Measurements from ENCODE around the gene FADS1.
A peak's percentile ranks its signal among the peaks of the same experiment; 100 is the strongest.

Gene FADS1

GRCh38 chr11:61820174-61820573 lies 3.4 kb upstream of the FADS1 start:
- DNase-seq: no peak

GRCh38 chr11:61817471-61818202 lies 834 bp upstream of the FADS1 start:
- no peak for DNase-seq

DNA sequence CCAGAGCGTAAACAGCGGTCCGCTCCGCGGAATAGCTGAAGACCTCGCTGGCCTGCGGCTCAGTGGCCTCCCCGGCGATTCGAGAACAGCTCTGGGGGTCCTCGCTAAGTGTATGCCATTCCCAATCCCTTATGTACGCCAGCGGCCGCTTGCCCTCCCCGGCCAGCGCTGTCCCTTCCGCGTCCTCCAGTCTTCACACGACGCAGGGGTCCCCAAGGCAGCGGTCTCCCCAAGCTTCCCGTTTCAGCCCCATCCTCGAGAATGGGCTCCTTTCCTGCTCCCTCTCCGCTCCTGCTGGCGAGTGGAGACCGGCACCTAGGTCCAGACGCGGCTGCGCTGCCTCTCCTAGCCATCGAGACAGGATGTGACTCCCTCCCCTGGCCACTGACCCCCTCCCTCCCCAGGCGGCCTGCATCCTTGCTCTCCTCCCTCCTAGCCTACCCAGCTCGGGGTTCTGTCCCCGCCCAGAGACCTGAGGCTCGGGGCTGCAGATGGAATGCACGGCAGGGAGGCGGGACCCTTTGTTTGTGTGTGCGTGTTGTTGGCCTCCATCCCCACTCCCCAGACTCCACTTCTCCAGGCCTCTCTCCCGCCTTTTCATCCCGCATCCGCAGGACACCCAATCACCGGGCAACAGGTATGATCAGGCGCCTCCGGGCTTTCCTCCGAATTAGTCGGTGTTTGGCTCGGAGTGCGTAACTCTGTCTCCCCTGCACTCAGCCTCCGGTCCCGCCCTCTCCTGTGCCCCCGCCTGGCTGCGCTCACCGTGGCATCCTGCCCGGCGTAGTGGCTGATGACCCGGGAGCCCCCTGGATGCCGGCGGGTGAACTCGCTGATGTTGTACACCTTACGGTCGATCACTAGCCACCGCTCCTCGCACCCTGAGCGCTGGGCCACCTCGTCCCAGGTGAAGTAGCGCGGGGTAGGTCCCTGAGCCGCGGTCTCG lies 740 bp downstream of the FADS1 start:
- DNase-seq: peak; percentile 78

GRCh38 chr11:61814958-61815789 lies 1.6 kb downstream of the FADS1 start:
- DNase-seq: peak; percentile 91

GRCh38 chr11:61814247-61814957 lies 2.4 kb downstream of the FADS1 start:
- DNase-seq: no peak

DNA sequence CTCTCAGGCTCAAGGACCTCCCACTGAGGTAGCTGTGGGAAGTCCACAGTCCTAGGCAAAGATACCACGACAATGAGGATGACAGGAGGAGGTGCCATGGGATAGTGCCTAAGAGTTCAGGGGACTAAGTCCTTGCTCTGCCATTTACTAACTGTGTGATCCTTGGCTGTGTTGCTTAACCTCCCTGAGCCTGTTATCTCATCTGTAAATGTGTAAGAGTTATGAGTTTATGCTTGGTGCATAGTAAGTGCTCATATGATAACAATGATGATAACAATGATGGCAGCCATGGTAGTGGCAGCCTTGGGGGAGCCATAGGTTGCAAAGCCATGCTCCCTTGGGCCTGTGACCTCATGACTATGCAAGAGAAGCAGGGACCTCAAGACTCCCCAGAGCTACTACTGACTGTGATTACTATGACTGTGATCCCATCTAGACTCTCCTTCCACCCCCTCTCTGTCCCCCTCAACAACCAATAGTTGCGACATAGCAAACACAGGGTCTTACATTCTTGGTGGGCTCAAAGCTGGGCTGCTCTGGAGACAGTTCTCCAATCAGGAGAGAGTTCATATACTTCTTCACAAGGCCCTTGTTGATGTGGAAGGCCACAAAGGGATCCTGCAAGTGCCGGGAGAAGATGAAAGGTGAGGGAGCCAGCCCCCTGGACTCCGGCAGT lies 3.9 kb downstream of the FADS1 start:
- no peak for DNase-seq

DNA sequence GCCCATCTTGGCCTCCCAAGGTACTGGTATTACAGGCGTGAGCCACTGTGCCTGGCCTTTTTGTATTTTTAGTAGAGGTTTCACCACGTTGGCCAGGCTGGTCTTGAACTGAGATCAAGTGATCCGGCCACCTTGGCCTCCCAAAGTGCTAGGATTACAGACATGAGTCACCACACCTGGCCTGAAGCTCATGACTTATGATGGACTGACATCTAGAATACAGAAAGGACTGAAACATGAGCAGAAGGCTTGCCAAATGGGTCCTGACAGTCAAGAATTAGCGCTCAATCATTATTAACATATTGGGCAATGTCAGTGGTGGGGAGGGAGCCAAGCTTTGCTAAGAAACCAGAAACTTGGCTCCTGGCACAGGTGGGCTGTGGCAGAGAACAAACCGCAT lies 5.0 kb downstream of the FADS1 start:
- no peak for DNase-seq

- no peak for DNase-seq
Measured at GRCh38 chr11:61810671-61811175, 6.1 kb downstream of the FADS1 start.

GRCh38 chr11:61806785-61807184 lies 10.0 kb downstream of the FADS1 start:
- DNase-seq: no peak

GRCh38 chr11:61805146-61805545 lies 11.7 kb downstream of the FADS1 start:
- no peak for DNase-seq

DNA sequence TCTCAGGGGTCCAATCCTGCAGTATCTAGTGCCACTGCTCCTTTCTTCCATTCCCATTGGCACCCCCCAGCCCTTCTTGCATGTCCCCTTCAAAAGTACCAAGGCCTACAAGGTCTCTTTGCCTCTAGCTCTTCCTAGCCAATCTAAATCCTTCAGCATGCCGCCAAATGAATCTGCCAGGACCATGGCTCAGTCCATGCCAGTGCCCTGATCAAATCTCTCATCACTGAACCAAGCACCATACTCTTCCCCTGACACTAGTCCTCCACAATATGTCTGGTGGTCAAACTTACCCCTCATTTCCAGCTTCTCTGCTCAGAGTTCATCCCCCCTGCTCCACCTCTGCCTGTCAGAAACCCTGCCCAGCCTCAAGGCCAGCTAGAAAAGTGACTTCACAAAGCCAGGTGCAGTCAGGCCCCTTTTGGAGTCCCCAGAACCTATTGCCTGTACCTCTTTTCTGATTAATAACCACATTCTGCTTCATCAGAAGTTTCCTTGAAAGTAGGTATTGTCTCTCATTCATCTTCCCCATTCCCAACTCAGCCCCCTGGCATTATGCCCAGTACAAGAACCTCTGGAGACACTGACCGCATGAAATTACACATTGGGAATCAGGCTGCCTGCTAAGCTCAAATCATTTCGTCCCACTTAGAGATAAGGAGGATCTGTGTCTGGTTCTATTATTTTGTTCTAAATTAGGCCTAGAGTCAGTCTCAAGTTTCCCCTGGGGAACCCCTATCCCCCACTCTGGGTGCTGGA lies 12.7 kb downstream of the FADS1 start:
- DNase-seq: no peak

DNA sequence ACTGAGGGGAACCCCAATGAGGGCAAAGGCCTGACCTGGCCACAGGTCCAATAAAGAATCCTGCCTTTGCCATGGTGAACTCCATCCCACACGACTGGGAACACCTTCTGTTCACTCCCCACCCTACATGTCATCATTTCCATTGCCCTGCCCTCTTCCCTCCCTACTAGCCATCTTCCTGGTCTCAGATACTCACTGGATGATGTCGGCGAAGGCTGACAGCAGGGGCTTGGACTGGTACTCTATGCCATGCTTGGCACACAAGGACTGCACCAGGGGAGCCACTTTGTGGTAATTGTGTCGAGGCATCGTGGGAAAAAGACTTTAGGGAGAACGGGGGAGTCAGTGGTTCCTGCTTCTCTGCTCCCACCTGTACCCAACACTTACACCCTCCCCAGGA lies 14.2 kb downstream of the FADS1 start:
- no peak for DNase-seq

DNA sequence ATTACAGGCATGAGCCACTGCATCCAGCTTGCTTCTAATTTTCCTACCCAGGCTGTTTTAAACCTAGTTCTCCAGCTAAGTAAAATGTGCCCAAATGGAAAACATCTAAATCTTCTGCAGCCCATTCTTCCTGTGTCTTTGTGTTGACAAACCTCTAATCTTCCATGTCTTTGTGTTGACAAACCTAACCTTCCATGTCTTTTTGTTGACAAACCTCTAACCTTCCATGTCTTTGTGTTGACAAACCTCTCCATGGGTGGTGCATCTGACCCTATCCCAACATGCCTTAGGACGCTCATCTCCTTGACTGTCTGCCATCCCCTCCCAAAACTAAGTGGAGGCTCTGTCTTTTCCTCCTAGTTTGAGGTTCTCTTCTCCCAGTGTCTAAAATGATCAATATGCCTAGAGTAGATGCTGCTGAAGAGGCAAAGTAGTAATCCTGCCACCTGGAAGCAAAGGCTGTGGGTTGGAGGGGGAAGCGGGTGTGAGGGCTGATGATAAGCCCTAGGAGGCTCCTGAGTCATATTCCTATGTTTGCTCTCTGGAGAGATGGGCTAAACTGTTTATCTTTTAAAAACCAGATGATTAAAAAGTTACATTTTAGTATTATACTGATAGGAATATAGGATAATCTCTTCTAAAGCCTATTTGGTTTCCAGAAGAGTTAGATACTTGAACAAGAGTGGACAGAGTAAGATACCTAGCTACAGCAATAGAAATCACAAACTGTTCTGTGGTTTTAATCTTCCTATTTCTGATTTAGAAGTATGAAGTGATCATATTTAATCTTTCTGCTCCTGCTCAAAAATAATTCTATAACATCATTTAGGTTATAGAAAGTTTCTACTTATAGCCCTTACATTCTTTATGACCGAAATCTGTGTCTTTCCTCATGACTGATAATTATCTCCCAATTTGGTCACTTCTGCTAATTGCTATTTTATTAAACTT lies 16.2 kb downstream of the FADS1 start:
- DNase-seq: no peak

DNA sequence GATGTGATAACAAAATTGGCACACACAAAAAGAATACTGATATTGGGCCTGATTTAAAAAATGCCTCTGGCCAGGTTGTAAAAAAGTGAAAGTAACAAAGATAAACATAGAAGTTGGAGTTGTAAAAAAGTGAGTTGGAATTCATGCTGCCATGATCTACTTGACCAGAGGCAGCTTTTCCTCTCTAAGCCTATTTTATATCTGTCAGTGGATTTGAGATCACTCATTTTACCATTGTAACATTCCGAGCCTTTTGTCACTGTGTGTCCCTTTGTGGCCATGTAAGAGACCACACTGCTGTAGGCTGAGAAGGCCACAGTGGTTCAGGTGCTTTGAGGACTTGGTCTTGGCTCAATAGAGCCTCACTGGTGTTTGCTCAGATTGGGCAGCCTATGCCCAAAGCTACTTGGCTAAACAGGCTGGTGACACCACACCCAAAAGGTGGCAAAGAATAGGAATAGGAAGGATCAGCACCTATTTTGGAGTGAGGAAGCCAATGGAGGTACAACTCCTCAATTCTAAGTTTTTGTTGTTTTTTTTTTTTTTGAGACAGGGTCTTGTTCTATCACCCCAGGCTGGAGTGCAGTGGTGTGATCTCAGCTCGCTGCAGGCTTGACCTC lies 17.0 kb downstream of the FADS1 start:
- DNase-seq: no peak

DNA sequence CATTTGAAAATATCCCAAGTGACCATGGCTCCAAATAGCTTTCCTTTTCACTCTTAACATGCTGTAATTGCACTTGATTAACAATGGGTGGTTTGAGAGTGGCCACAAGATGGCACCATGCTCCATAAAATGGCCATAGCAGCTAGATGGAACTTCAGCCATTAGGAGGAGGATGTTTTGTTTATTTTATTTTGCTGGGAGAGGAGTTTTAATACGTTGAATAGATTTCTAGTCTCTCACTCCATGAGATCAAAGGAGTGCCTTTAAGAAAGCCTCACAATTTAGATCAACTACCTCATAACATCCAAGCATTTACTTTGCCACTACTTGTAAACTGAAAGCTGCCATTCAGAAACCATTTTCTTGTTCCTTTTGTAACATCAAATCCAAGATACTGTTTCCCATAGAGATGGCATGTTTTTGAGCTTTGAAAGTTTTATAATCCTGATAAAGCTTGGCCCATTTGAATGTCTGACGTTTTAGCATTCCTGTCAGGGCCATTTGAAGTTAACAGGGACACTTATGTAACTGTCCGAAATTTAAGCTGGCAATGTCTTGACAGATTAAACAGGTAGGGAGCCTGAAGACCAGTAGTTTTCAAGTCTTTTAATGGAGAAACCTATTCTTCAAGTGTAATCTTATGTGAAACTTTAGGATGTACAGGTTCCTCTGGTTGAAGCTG lies 19.4 kb downstream of the FADS1 start:
- peak; percentile 80 for DNase-seq

- no peak for DNase-seq
Measured at GRCh38 chr11:61795876-61796526, 20.8 kb downstream of the FADS1 start.

DNA sequence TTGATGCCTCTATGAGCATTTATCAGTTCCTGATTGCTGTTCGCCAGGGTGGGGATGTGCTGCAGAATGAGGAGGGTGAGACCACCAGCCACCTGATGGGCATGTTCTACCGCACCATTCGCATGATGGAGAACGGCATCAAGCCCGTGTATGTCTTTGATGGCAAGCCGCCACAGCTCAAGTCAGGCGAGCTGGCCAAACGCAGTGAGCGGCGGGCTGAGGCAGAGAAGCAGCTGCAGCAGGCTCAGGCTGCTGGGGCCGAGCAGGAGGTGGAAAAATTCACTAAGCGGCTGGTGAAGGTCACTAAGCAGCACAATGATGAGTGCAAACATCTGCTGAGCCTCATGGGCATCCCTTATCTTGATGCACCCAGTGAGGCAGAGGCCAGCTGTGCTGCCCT lies 21.3 kb downstream of the FADS1 start:
- no peak for DNase-seq

GRCh38 chr11:61794579-61794978 lies 22.2 kb downstream of the FADS1 start:
- DNase-seq: no peak

All from right forelimb (tissue), 1 donor.